Thoracic aorta (tissue), 2 donors: Measurements from ENCODE around the gene NAV2. TPM values are rescaled to one million over a fixed set of nuclear protein-coding genes. Genes with fewer than 3 reads are reported as not detected.

Source experiments
- ATAC-seq: fragments of 150-250 bp; one replicate; pipeline ENCODE4 v1.8.0; 2017; ENCODE audit warnings: low read depth; ENCODE audit not compliant: insufficient number of reproducible peaks, low FRiP score
- DNase-seq: peaks from one replicate; pipeline ENCODE4 v3.0.0-alpha.2; 2020; ENCODE audit warnings: low spot score
- H3K27ac ChIP-seq, 2 donors: fragments of 200-600 bp; sonication (generic); 1 replicate in 1 of 2; 2 replicates in 1 of 2; pipeline ENCODE4 v1.5.1; 2016; ENCODE audit warnings: mild to moderate bottlenecking in 2 of 2, moderate library complexity in 2 of 2
- H3K27me3 ChIP-seq: fragments of 200-600 bp; sonication (generic); replicated peaks from 2 replicates; pipeline ENCODE4 v1.6.0; 2016; ENCODE audit warnings: mild to moderate bottlenecking; ENCODE audit not compliant: insufficient read depth
- H3K36me3 ChIP-seq: fragments of 200-600 bp; sonication (generic); one replicate; pipeline ENCODE4 v1.5.1; 2016
- H3K4me1 ChIP-seq, 2 donors: fragments of 200-600 bp; sonication (generic); 1 replicate in 1 of 2; 2 replicates in 1 of 2; pipeline versions ENCODE4 v1.5.1 to v1.6.0; 2016; ENCODE audit warnings: low read depth in 2 of 2, mild to moderate bottlenecking in 1 of 2; ENCODE audit not compliant: control insufficient read depth in 1 of 2
- H3K4me3 ChIP-seq: fragments of 200-600 bp; sonication (generic); 2 replicates; pipeline ENCODE4 v1.5.1; 2016; ENCODE audit warnings: mild to moderate bottlenecking
- H3K9me3 ChIP-seq: fragments of 200-600 bp; sonication (generic); 2 replicates; pipeline ENCODE4 v1.5.1; 2016
- total RNA-seq, 2 donors: library from RNA; depleted of rRNA; stranded (reverse); fragments of >200 nt; gene quantifications; one replicate each; pipeline versions ENCODE4 v1.1.0 to v1.2.3, GENCODE V29; 2016
- TF ChIP-seq, protein P1 (sequence below): fragments of 200-600 bp; sonication (generic); IDR thresholded peaks from one replicate; pipeline ENCODE4 v1.5.1; 2019; ENCODE audit warnings: antibody characterized with exemption

The NAV2 gene
- total RNA-seq, 2 donors from 2014 or later = 125 to 230 TPM

DNA sequence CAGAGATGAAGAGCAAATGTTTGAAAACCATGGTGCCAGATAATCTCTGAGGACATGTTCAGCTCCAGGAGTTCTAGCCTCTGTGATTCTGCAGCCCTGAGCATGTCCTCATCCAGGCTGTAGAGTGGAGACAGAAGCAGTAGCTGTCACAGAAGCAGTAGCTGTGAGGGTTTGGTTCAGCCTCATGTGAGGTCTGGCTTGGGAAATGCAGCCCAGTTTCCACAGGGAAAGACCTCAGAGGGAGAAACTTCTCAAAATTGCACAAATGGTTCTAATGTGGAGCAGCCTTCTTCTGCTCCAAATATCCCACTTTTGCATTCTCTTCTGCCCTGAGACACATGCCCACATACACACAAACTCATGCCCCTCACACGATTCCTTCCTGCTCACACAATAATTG is 399.2 kb downstream of the NAV2 start:
- TF ChIP-seq, protein P1, sequence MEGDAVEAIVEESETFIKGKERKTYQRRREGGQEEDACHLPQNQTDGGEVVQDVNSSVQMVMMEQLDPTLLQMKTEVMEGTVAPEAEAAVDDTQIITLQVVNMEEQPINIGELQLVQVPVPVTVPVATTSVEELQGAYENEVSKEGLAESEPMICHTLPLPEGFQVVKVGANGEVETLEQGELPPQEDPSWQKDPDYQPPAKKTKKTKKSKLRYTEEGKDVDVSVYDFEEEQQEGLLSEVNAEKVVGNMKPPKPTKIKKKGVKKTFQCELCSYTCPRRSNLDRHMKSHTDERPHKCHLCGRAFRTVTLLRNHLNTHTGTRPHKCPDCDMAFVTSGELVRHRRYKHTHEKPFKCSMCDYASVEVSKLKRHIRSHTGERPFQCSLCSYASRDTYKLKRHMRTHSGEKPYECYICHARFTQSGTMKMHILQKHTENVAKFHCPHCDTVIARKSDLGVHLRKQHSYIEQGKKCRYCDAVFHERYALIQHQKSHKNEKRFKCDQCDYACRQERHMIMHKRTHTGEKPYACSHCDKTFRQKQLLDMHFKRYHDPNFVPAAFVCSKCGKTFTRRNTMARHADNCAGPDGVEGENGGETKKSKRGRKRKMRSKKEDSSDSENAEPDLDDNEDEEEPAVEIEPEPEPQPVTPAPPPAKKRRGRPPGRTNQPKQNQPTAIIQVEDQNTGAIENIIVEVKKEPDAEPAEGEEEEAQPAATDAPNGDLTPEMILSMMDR = no peak
- no peaks in the 10 kb centered on the region for H3K27me3 ChIP-seq
- no peak for ATAC-seq
- H3K27ac ChIP-seq = peak overlapping the region; percentile 82 to 93
- peak overlapping the region; percentile 42 for H3K4me3 ChIP-seq
- DNase-seq = no peak
- H3K4me1 ChIP-seq = peaks cover 36 to 94% of the 10 kb centered on the region in 2 donors
- no peaks in the 10 kb centered on the region for H3K9me3 ChIP-seq
- peaks cover 46% of the 10 kb centered on the region for H3K36me3 ChIP-seq

- no peaks in the 10 kb centered on the region for H3K9me3 ChIP-seq
- ATAC-seq (peak; percentile 83), DNase-seq (peak; percentile 85)
- H3K27ac ChIP-seq = peak overlapping the region; percentile 82 to 93
- TF ChIP-seq, protein P1 = no peak
- peak overlapping the region; percentile 42 for H3K4me3 ChIP-seq
- H3K27me3 ChIP-seq = no peaks in the 10 kb centered on the region
- H3K4me1 ChIP-seq = peaks cover 42 to 98% of the 10 kb centered on the region in 2 donors
- peaks cover 45% of the 10 kb centered on the region for H3K36me3 ChIP-seq
Measured at GRCh38 chr11:20112291-20113148, 399.9 kb downstream of the NAV2 start.

- peaks cover 45% of the 10 kb centered on the region for H3K36me3 ChIP-seq
- H3K4me1 ChIP-seq = peaks cover 41 to 98% of the 10 kb centered on the region in 2 donors
Measured at GRCh38 chr11:20113149-20113438, 400.5 kb downstream of the NAV2 start.

DNA sequence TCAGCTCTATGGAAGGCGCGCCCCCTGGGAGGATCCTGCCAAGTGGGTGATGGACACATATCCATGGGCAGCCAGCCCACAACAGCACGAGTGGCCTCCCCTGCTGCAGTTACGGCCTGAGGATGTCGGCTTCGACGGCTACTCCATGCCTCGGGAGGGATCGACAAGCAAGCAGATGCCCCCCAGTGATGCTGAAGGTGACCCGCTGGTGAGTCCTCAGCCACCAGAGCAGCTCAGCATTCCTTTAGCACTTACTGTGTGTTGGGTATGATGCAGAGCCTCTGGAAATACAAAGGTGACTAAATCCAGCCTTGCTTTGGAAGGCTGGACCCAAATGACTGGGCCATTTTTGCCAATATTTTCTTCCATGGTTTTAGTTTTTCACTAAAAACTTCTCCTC is 402.0 kb downstream of the NAV2 start:
- peaks cover 47% of the 10 kb centered on the region for H3K36me3 ChIP-seq
- ATAC-seq = no peak
- H3K27me3 ChIP-seq = no peaks in the 10 kb centered on the region
- H3K4me1 ChIP-seq = peaks cover 39 to 87% of the 10 kb centered on the region in 2 donors
- DNase-seq = no peak
- TF ChIP-seq, protein P1 = no peak
- H3K27ac ChIP-seq = peak overlapping the region; percentile 41 to 61
- no peaks in the 10 kb centered on the region for H3K9me3 ChIP-seq
- no peak overlapping the region for H3K4me3 ChIP-seq

More at GRCh38 chr11:20113149-20113438, 400.5 kb downstream of the NAV2 start:
- Histone ChIP-seq H3K4me3 (peak overlapping the region; percentile 42), H3K27ac (peak overlapping the region; percentile 82 to 93), H3K9me3 (no peaks in the 10 kb centered on the region), H3K27me3 (no peaks in the 10 kb centered on the region)
- ATAC-seq = no peak
- no peak for DNase-seq
- TF ChIP-seq, protein P1 = no peak

DNA sequence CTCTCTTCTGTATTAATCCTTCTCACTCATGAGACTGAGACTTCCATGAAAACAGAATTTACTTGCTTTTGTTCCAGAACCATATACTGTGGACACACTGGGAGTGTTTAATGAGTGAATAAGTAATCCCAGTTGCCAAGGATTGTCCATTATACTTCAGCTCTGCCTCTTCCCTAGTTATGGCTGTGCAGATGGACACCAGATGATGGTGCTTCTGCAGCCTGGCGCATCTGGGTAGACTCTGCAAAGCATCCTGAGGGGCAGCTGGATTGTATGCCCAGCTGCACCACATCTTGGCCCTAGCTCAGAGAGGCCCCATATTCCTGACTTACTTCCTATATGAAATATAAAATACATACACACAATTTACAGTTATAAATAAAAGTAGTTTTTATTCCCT is 404.2 kb downstream of the NAV2 start:
- Histone ChIP-seq H3K27me3 (no peaks in the 10 kb centered on the region), H3K9me3 (no peaks in the 10 kb centered on the region), H3K4me1 (peaks cover 21 to 64% of the 10 kb centered on the region in 2 donors), H3K36me3 (peaks cover 47% of the 10 kb centered on the region), H3K4me3 (no peak overlapping the region), H3K27ac (peak overlapping the region; percentile 11 to 15)
- no peak for ATAC-seq
- TF ChIP-seq, protein P1 = no peak
- no peak for DNase-seq
